ENCODE results near the gene NAA20. TPM values are rescaled to one million over a fixed set of nuclear protein-coding genes. Genes with fewer than 3 reads are reported as not detected.

NAA20 gene
- total RNA-seq, 1 experiment from 2014 or later: 65.6 TPM

- intact Hi-C loops (cut with micrococcal nuclease; ENCODE audit: unreplicated experiment): no loop called here
- BruUV-seq (replicated peaks): TSS peak; percentile 34
These were observed 23.9 kb upstream of the NAA20 start for GRCh38 chr20:19992996-19993908.

More at GRCh38 chr20:19992996-19993908, 23.9 kb upstream of the NAA20 start:
- H3K27ac ChIP-seq (ENCODE audit: low read length): peak overlapping the region; percentile 99
- peak overlapping the region; percentile 27 to 52 for H3K4me3 ChIP-seq (ENCODE audit: low read depth in 2 of 2, low read length in 2 of 2)
- DNase-seq (ENCODE audit: low read depth, low spot score) (no peak), ATAC-seq (peak; percentile 93)
- H3K4me1 ChIP-seq (ENCODE audit: control insufficient read depth, insufficient read depth, low read length): peaks cover 56% of the 10 kb centered on the region
- in situ Hi-C loops (cut with HindIII; ENCODE audit: low pct_unique_long_range_greater_than_20kb, low sequenced_read_pairs): no loop called here
- H3K36me3 ChIP-seq (ENCODE audit: control insufficient read depth, insufficient read depth, low read length): peaks cover 7% of the 10 kb centered on the region
- H3K9me3 ChIP-seq (ENCODE audit: control insufficient read depth, insufficient read depth, low read depth, low read length): no peaks in the 10 kb centered on the region
- ChIA-PET CTCF (interaction anchor here (0.7 to 1.5 kb wide), 3 partner anchors 13 to 220 kb away, joined by 3 read pairs; no protein-coding TSS in a partner anchor), POLR2A (interaction anchor here (1.1 kb wide), 1 partner anchor 75 kb away, joined by 3 read pairs; no protein-coding TSS in a partner anchor)
- TF ChIP-seq POLR2AphosphoS5 (IDR thresholded peaks at IDR 0.05; ENCODE audit: low read depth, low read length) (0 out of 2 replicates have a peak, but pooled peaks have one; percentile 36), TCF7L2 (IDR thresholded peaks at IDR 0.05; ENCODE audit: low read depth, low read length) (peak; percentile 59), REST (IDR thresholded peaks at IDR 0.05; ENCODE audit: insufficient read depth in 1 of 2, low read depth in 2 of 2, low read length in 1 of 2) (no peak), SIN3A (IDR thresholded peaks at IDR 0.05; ENCODE audit: borderline replicate concordance, insufficient read depth, low read depth, low read length) (no peak), CTCF (IDR thresholded peaks at IDR 0.05) (no peak)
- no peaks in the 10 kb centered on the region for H3K27me3 ChIP-seq (ENCODE audit: control insufficient read depth, insufficient read depth, low read length)
